Esophagus muscularis mucosa (tissue), 4 donors: Measurements from ENCODE around the gene INHBB.

Experiments
- EP300 ChIP-seq: sonication (generic); formaldehyde crosslinking; IDR thresholded peaks from one replicate; pipeline ENCODE4 v1.6.1; 2017; ENCODE audit warnings: antibody characterized with exemption
- POLR2A ChIP-seq: fragments of 450-650 bp; IDR thresholded peaks from one replicate; pipeline ENCODE4 v1.6.1; 2017; ENCODE audit warnings: antibody characterized with exemption, moderate library complexity, mild to moderate bottlenecking, low read depth
- TF ChIP-seq, protein P1 (sequence below), 3 experiments: fragments of 200-600 bp in 2 of 3; fragments of 450-650 bp in 1 of 3; sonication (generic) in 2 of 3; IDR thresholded peaks; one replicate each; pipeline ENCODE4 v1.5.1; 2017 to 2019; ENCODE audit warnings: antibody characterized with exemption in 3 of 3, mild to moderate bottlenecking in 2 of 3, moderate library complexity in 1 of 3

GRCh38 chr2:120396013-120396860, 50.3 kb downstream of the INHBB start:
- TF ChIP-seq, protein P1, sequence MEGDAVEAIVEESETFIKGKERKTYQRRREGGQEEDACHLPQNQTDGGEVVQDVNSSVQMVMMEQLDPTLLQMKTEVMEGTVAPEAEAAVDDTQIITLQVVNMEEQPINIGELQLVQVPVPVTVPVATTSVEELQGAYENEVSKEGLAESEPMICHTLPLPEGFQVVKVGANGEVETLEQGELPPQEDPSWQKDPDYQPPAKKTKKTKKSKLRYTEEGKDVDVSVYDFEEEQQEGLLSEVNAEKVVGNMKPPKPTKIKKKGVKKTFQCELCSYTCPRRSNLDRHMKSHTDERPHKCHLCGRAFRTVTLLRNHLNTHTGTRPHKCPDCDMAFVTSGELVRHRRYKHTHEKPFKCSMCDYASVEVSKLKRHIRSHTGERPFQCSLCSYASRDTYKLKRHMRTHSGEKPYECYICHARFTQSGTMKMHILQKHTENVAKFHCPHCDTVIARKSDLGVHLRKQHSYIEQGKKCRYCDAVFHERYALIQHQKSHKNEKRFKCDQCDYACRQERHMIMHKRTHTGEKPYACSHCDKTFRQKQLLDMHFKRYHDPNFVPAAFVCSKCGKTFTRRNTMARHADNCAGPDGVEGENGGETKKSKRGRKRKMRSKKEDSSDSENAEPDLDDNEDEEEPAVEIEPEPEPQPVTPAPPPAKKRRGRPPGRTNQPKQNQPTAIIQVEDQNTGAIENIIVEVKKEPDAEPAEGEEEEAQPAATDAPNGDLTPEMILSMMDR (IDR thresholded peaks at IDR 0.05): no peak
- TF ChIP-seq POLR2A (no peak), EP300 (no peak)
